ENCODE data around the gene JMJD4.

DNA sequence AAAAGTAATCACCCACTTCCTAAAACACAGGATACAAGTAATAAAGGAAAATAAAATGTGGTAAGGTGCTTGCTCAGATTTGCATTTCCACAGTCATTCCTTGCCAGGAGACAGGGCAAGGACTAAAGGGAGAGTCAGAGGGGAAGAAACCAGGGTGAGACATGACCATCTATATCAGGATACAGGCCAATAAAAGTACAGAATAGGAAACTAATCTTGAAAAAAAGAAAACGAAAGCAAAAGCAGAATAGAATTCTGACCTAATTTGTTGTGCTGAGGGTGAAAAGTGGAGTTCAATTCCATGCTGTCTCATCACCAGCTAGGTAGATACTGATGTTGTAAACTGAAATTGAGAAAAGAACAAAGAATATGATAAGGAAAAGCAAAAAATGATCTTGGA is 27.3 kb downstream of the JMJD4 start:
- TF ChIP-seq, protein P1, sequence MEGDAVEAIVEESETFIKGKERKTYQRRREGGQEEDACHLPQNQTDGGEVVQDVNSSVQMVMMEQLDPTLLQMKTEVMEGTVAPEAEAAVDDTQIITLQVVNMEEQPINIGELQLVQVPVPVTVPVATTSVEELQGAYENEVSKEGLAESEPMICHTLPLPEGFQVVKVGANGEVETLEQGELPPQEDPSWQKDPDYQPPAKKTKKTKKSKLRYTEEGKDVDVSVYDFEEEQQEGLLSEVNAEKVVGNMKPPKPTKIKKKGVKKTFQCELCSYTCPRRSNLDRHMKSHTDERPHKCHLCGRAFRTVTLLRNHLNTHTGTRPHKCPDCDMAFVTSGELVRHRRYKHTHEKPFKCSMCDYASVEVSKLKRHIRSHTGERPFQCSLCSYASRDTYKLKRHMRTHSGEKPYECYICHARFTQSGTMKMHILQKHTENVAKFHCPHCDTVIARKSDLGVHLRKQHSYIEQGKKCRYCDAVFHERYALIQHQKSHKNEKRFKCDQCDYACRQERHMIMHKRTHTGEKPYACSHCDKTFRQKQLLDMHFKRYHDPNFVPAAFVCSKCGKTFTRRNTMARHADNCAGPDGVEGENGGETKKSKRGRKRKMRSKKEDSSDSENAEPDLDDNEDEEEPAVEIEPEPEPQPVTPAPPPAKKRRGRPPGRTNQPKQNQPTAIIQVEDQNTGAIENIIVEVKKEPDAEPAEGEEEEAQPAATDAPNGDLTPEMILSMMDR (conservative IDR thresholded peaks at IDR 0.05) = no peak
- no peak for TF ChIP-seq EZH2 (IDR thresholded peaks at IDR 0.05; ENCODE audit: low read depth)

All from PC-9 (cell line).